ENCODE measurements around the gene BRINP1. TPM values are rescaled to one million over a fixed set of nuclear protein-coding genes. Genes with fewer than 3 reads are reported as not detected.

The BRINP1 gene
- total and polyA plus RNA-seq, 8 donors, result 0.05 to 1.1 (median 0.06) TPM; not detected in 5

GRCh38 chr9:119215651-119216050, 153.6 kb downstream of the BRINP1 start:
- intact Hi-C loops (cut with DNase I; ENCODE audit: low total_unique reads), result no loop called here
- WGBS, 5 donors, result 83 to 90% (median 88%) methylated on average over 2 of the region's 2 CpGs
- no peak for DNase-seq

GRCh38 chr9:119213471-119213870, 155.8 kb downstream of the BRINP1 start:
- TF ChIP-seq CTCF (IDR thresholded peaks at IDR 0.05), result no peak
- DNase-seq, result no peak
- Histone ChIP-seq H3K4me3 (no peak overlapping the region), H3K4me1 (no peaks in the 10 kb centered on the region), H3K36me3 (no peaks in the 10 kb centered on the region), H3K9me3 (no peaks in the 10 kb centered on the region), H3K27ac (no peak overlapping the region), H3K27me3 (no peaks in the 10 kb centered on the region)
- 36 to 50% (median 44%) methylated on average over 1 of the region's 1 CpG for WGBS, 5 donors
- intact Hi-C loops (cut with DNase I; ENCODE audit: low total_unique reads), result no loop called here

More at GRCh38 chr9:119215651-119216050, 153.6 kb downstream of the BRINP1 start:
- no peaks in the 10 kb centered on the region for H3K4me1 ChIP-seq
- no peaks in the 10 kb centered on the region for H3K9me3 ChIP-seq
- TF ChIP-seq CTCF (IDR thresholded peaks at IDR 0.05), result no peak
- no peak for TF ChIP-seq POLR2AphosphoS5 (IDR thresholded peaks at IDR 0.05)
- TF ChIP-seq POLR2A (IDR thresholded peaks at IDR 0.05), result no peak
- TF ChIP-seq EP300 (IDR thresholded peaks at IDR 0.05), result no peak
- no peak overlapping the region for H3K4me3 ChIP-seq
- no peaks in the 10 kb centered on the region for H3K27me3 ChIP-seq
- H3K36me3 ChIP-seq, result no peaks in the 10 kb centered on the region
- H3K27ac ChIP-seq, result no peak overlapping the region

- H3K4me3 ChIP-seq, result no peak overlapping the region
- 74 to 85% (median 80%) methylated on average over 7 of the region's 7 CpGs for WGBS, 5 donors
- no peaks in the 10 kb centered on the region for H3K36me3 ChIP-seq
- no peaks in the 10 kb centered on the region for H3K4me1 ChIP-seq
- no peaks in the 10 kb centered on the region for H3K9me3 ChIP-seq
- H3K27me3 ChIP-seq, result no peaks in the 10 kb centered on the region
- no peak overlapping the region for H3K27ac ChIP-seq
- TF ChIP-seq POLR2A (IDR thresholded peaks at IDR 0.05) (no peak), CTCF (IDR thresholded peaks at IDR 0.05) (no peak), POLR2AphosphoS5 (IDR thresholded peaks at IDR 0.05) (no peak), EP300 (IDR thresholded peaks at IDR 0.05) (no peak)
- DNase-seq, result no peak
- intact Hi-C loops (cut with DNase I; ENCODE audit: low total_unique reads), result no loop called here
Measured at GRCh38 chr9:119197893-119198607, 171.2 kb downstream of the BRINP1 start.

- DNase-seq, result no peak
- TF ChIP-seq CTCF (IDR thresholded peaks at IDR 0.05), result no peak
- TF ChIP-seq POLR2AphosphoS5 (IDR thresholded peaks at IDR 0.05), result no peak
- TF ChIP-seq POLR2A (IDR thresholded peaks at IDR 0.05), result no peak
- TF ChIP-seq EP300 (IDR thresholded peaks at IDR 0.05), result no peak
- Histone ChIP-seq H3K36me3 (no peaks in the 10 kb centered on the region), H3K27me3 (no peaks in the 10 kb centered on the region), H3K4me3 (no peak overlapping the region), H3K9me3 (no peaks in the 10 kb centered on the region), H3K4me1 (no peaks in the 10 kb centered on the region), H3K27ac (no peak overlapping the region)
- 25 to 35% (median 27%) methylated on average over 2 of the region's 2 CpGs for WGBS, 5 donors
- intact Hi-C loops (cut with DNase I; ENCODE audit: low total_unique reads), result no loop called here
Measured at GRCh38 chr9:119195521-119195920, 173.7 kb downstream of the BRINP1 start.

All from stomach (tissue), 9 donors.